ENCODE results near the gene SMG7. TPM values are rescaled to one million over a fixed set of nuclear protein-coding genes. Genes with fewer than 3 reads are reported as not detected.

Gene SMG7
- total and polyA plus RNA-seq, 12 donors = 16.0 to 46.6 (median 37.8) TPM

- H3K4me1 ChIP-seq = peaks cover 3 to 65% (median 31%) of the 10 kb centered on the region in 9 donors
- H3K36me3 ChIP-seq = no peaks in the 10 kb centered on the region
- no peaks in the 10 kb centered on the region for H3K27me3 ChIP-seq
- DNase-seq = no peak
- no peak overlapping the region for H3K27ac ChIP-seq
- ATAC-seq = no peak
- TF ChIP-seq CTCF (IDR thresholded peaks at IDR 0.05) = no peak
- no peak overlapping the region for H3K4me3 ChIP-seq
- H3K9me3 ChIP-seq = no peaks in the 10 kb centered on the region
- intact Hi-C loops (cut with DNase I) = no loop called here
- WGBS, 2 donors = 84 to 92% methylated on average over 11 of the region's 11 CpGs
Measured at GRCh38 chr1:183495420-183495819, 23.1 kb downstream of the SMG7 start.

- Histone ChIP-seq H3K27ac (no peak overlapping the region), H3K27me3 (no peaks in the 10 kb centered on the region), H3K9me3 (no peaks in the 10 kb centered on the region), H3K36me3 (no peaks in the 10 kb centered on the region), H3K4me1 (peaks cover 0 to 65% (median 24%) of the 10 kb centered on the region in 9 donors), H3K4me3 (no peak overlapping the region)
- intact Hi-C loops (cut with DNase I) = no loop called here
- DNase-seq = no peak
- TF ChIP-seq CTCF (IDR thresholded peaks at IDR 0.05) = no peak
- 97 to 100% methylated on average over 2 of the region's 2 CpGs for WGBS, 2 donors
- ATAC-seq = no peak
Measured at GRCh38 chr1:183497218-183497617, 24.9 kb downstream of the SMG7 start.

GRCh38 chr1:183498342-183498991 is 26.2 kb downstream of the SMG7 start:
- intact Hi-C loops (cut with DNase I) = no loop called here
- H3K9me3 ChIP-seq = no peaks in the 10 kb centered on the region
- H3K4me3 ChIP-seq = no peak overlapping the region
- TF ChIP-seq CTCF (IDR thresholded peaks at IDR 0.05) = no peak
- peaks cover 0 to 64% (median 20%) of the 10 kb centered on the region in 9 donors for H3K4me1 ChIP-seq
- no peaks in the 10 kb centered on the region for H3K36me3 ChIP-seq
- 89 to 92% methylated on average over 6 of the region's 6 CpGs for WGBS, 2 donors
- no peak overlapping the region for H3K27ac ChIP-seq
- DNase-seq (no peak), ATAC-seq (no peak)
- H3K27me3 ChIP-seq = no peaks in the 10 kb centered on the region

GRCh38 chr1:183505454-183506089 is 33.3 kb downstream of the SMG7 start:
- Histone ChIP-seq H3K9me3 (no peaks in the 10 kb centered on the region), H3K27ac (no peak overlapping the region), H3K36me3 (peaks cover 0 to 4% (median 0%) of the 10 kb centered on the region in 9 donors), H3K4me1 (peaks cover 0 to 38% (median 21%) of the 10 kb centered on the region in 9 donors), H3K4me3 (no peak overlapping the region), H3K27me3 (no peaks in the 10 kb centered on the region)
- intact Hi-C loops (cut with DNase I) = no loop called here
- no peak for DNase-seq
- no peak for TF ChIP-seq CTCF (IDR thresholded peaks at IDR 0.05)
- 89 to 91% methylated on average over 5 of the region's 5 CpGs for WGBS, 2 donors
- ATAC-seq = no peak

All from heart right ventricle (tissue), 16 donors.